Neuron (in vitro differentiated cells): ENCODE measurements around the gene KLHDC4.

ENCODE experiments used
- H2AFZ ChIP-seq: one replicate; pipeline ENCODE4 v1.6.1; 2013; ENCODE audit warnings: low read depth, mild to moderate bottlenecking, inconsistent platforms, low read length, moderate library complexity
- H3K27me3 ChIP-seq: one replicate; pipeline ENCODE4 v1.6.1; 2013; ENCODE audit warnings: low read length; ENCODE audit not compliant: insufficient read depth
- H3K36me3 ChIP-seq: one replicate; pipeline ENCODE4 v1.6.1; 2013; ENCODE audit warnings: low read length; ENCODE audit not compliant: insufficient read depth
- H3K4me1 ChIP-seq: one replicate; pipeline ENCODE4 v1.6.1; 2013; ENCODE audit warnings: low read length; ENCODE audit not compliant: insufficient read depth
- H3K4me3 ChIP-seq: 2 replicates; pipeline ENCODE4 v1.5.1; 2013; ENCODE audit warnings: mild to moderate bottlenecking, low read length, moderate library complexity
- H3K9me3 ChIP-seq: one replicate; pipeline ENCODE4 v1.6.1; 2013; ENCODE audit warnings: low read length

Gene KLHDC4

DNA sequence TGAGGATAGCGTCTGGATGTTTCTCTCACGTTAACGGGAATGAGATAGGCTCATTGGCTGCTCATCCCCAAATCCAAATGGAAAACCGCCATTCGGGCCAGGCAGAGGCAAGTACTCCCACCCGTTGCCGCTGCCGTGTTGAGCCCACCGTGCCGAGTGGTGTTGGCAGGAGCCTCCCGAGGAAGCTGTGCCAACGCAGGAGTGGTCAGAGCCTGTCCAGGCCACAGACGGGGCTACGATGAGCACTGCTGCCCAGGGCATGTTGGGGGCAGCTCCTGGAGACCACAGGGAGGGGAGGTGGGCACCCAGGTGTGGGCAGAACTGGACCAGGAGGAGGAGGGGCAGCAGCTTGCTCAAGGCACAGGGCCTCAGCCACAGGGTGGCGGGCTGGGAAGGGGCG, 72.0 kb downstream of the KLHDC4 start:
- Histone ChIP-seq H3K9me3 (no peaks in the 10 kb centered on the region), H3K36me3 (peaks cover 26% of the 10 kb centered on the region)

DNA sequence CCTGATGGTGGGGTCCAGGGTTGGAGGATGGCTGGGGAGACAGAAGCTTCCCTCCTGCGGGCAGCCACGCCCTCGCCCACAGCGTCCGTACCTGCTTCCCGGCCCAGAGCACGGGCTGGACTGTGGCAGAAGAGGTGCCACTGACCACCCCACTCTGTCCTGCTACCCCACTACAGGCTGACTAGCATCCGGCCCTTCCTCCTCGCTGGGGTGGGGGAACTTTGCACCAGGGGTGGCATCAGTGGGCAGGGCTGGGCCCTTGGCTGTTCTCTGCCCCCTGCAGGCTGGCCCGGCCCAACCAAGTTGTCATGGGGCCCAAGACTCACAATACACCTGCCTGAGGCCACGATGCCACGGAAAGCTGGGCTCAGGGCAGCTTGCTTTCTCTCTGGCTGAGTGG, 73.0 kb downstream of the KLHDC4 start:
- Histone ChIP-seq H3K36me3 (peaks cover 24% of the 10 kb centered on the region), H3K27me3 (no peaks in the 10 kb centered on the region), H2AFZ (no peak overlapping the region), H3K4me3 (no peak overlapping the region), H3K9me3 (no peaks in the 10 kb centered on the region), H3K4me1 (no peaks in the 10 kb centered on the region)

More for the DNA sequence above, 72.0 kb downstream of the KLHDC4 start:
- no peaks in the 10 kb centered on the region for H3K27me3 ChIP-seq
- no peaks in the 10 kb centered on the region for H3K4me1 ChIP-seq
- H2AFZ ChIP-seq = no peak overlapping the region
- no peak overlapping the region for H3K4me3 ChIP-seq

- H3K27me3 ChIP-seq = no peaks in the 10 kb centered on the region
- no peak overlapping the region for H3K4me3 ChIP-seq
- H3K9me3 ChIP-seq = no peaks in the 10 kb centered on the region
- peaks cover 24% of the 10 kb centered on the region for H3K36me3 ChIP-seq
- no peak overlapping the region for H2AFZ ChIP-seq
- no peaks in the 10 kb centered on the region for H3K4me1 ChIP-seq
Observed at GRCh38 chr16:87692176-87692575, 73.6 kb downstream of the KLHDC4 start.

- H3K36me3 ChIP-seq = peaks cover 24% of the 10 kb centered on the region
- H3K27me3 ChIP-seq = no peaks in the 10 kb centered on the region
- no peak overlapping the region for H2AFZ ChIP-seq
- no peaks in the 10 kb centered on the region for H3K9me3 ChIP-seq
- H3K4me1 ChIP-seq = no peaks in the 10 kb centered on the region
- no peak overlapping the region for H3K4me3 ChIP-seq
Observed at GRCh38 chr16:87691686-87692079, 74.1 kb downstream of the KLHDC4 start.

- Histone ChIP-seq H3K36me3 (peaks cover 19% of the 10 kb centered on the region), H3K9me3 (no peaks in the 10 kb centered on the region), H2AFZ (no peak overlapping the region), H3K4me1 (no peaks in the 10 kb centered on the region), H3K4me3 (no peak overlapping the region), H3K27me3 (no peaks in the 10 kb centered on the region)
Observed at GRCh38 chr16:87690911-87691685, 74.7 kb downstream of the KLHDC4 start.

- no peaks in the 10 kb centered on the region for H3K9me3 ChIP-seq
- H2AFZ ChIP-seq = no peak overlapping the region
- H3K4me1 ChIP-seq = no peaks in the 10 kb centered on the region
- H3K27me3 ChIP-seq = no peaks in the 10 kb centered on the region
- no peak overlapping the region for H3K4me3 ChIP-seq
- H3K36me3 ChIP-seq = peaks cover 8% of the 10 kb centered on the region
Observed at GRCh38 chr16:87689956-87690465, 75.8 kb downstream of the KLHDC4 start.

GRCh38 chr16:87688876-87689815, 76.6 kb downstream of the KLHDC4 start:
- no peaks in the 10 kb centered on the region for H3K4me1 ChIP-seq
- no peak overlapping the region for H2AFZ ChIP-seq
- H3K36me3 ChIP-seq = peaks cover 7% of the 10 kb centered on the region
- H3K9me3 ChIP-seq = no peaks in the 10 kb centered on the region
- no peak overlapping the region for H3K4me3 ChIP-seq
- H3K27me3 ChIP-seq = no peaks in the 10 kb centered on the region

DNA sequence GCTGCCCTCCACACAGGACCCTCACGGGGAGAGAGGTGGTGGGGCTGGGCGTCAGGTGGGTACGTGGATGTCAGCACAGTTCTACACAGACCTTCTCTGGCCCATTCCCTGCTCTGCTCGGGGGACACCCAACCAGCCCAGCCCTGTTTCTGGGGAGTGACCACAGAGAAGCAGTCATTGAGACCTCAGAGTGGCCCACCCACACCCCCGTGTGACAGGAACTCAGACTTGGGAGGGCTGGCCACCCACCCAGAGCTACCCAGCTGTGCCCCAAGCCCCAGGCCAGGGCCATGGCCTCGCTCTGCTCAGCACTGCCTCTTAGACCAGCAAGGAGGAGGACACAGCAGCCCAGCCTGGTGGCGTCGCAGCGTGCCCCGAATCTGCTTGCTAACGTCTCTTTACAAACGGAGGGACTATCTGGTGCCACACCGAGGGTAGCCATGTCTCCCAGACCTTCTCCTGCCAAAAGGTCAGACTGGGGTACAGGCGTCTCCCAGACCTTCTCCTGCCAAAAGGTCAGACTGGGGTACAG, 77.7 kb downstream of the KLHDC4 start:
- Histone ChIP-seq H3K4me1 (no peaks in the 10 kb centered on the region), H3K9me3 (no peaks in the 10 kb centered on the region), H3K27me3 (no peaks in the 10 kb centered on the region)

DNA sequence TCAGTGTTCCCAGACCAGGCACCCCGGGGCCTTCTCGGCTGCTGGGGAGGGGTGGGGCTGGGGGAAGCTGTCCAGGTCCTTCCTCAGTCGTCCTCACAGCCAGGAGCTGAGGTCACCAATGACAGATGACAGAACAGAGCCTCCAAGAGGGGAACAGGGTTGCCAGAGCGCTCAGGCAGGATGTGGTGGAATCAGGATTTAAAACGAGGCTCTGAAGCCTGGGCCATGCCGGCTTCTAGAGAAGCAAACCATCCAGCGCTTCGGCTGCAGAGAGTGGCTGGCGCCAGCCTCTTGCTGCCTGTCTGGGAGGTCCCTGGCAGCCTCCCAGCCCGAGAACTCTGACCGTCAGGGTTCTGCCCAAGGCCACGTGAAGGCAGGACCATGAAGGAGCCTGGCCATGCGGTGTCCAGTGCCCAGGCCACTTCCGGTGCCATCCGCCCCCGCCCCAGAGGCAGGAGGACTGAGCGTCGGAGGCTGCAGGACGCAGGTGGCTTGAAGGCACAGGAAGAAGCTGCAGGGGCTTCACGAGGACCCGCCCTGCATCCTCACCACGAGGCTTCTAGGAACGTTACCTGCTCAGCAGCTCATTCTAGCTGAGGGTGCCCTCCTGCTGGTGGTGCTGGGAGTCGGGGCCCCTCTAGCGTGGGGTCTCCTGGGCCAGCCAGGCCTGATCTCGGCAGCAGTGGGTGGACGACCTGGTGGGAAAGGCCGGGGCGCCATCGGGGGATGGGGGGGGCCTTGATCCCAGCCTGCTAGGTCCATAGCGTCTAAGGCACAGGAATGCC, 78.5 kb downstream of the KLHDC4 start:
- H3K4me3 ChIP-seq = no peak overlapping the region
- H2AFZ ChIP-seq = no peak overlapping the region
- peaks cover 3% of the 10 kb centered on the region for H3K36me3 ChIP-seq
- no peaks in the 10 kb centered on the region for H3K27me3 ChIP-seq
- H3K9me3 ChIP-seq = no peaks in the 10 kb centered on the region
- no peaks in the 10 kb centered on the region for H3K4me1 ChIP-seq

More for the DNA sequence above, 77.7 kb downstream of the KLHDC4 start:
- Histone ChIP-seq H3K4me3 (no peak overlapping the region), H2AFZ (no peak overlapping the region), H3K36me3 (peaks cover 3% of the 10 kb centered on the region)

GRCh38 chr16:87686697-87687096, 79.1 kb downstream of the KLHDC4 start:
- Histone ChIP-seq H3K9me3 (no peaks in the 10 kb centered on the region), H3K4me3 (no peak overlapping the region), H2AFZ (no peak overlapping the region), H3K4me1 (no peaks in the 10 kb centered on the region), H3K36me3 (peaks cover 3% of the 10 kb centered on the region), H3K27me3 (no peaks in the 10 kb centered on the region)

DNA sequence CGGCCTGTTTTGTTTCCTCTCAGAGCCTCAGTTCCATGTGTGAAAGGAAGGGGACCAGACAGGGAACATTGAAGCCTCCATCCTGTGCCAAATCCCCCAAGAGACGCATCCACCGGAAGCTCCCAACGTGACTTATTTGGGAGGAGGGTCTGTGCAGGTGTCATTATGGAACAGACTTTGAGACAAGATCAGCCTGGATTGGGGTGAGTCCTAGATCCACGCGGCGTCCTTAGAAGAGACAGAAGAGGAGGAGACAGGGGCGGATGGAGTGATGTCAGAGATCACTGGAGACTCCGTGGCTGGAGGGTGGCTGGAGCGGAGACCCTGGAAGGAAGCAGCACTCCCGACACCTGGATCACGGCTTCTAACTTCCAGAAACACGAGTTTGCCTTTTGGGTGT, 80.0 kb downstream of the KLHDC4 start:
- no peak overlapping the region for H2AFZ ChIP-seq
- H3K4me1 ChIP-seq = no peaks in the 10 kb centered on the region
- H3K4me3 ChIP-seq = no peak overlapping the region
- no peaks in the 10 kb centered on the region for H3K27me3 ChIP-seq
- H3K36me3 ChIP-seq = peaks cover 3% of the 10 kb centered on the region
- H3K9me3 ChIP-seq = no peaks in the 10 kb centered on the region

DNA sequence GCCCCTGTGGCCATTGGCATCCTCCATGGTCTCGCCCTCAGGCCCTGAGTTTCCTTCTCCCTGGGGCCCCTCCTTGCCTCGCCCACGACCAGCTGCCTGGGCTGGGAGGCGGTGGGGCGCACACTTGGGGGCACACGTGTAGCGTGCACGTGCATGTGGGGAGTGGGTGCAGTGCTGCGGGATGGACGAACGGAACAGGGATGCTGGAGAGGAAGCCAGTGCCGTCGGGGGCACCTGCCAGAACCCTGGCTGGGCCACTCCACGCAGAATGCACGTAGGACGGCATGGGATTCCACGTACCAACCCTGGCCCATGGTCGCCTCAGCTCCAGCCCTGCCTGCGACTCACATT, 80.4 kb downstream of the KLHDC4 start:
- no peaks in the 10 kb centered on the region for H3K36me3 ChIP-seq
- no peak overlapping the region for H2AFZ ChIP-seq
- H3K9me3 ChIP-seq = no peaks in the 10 kb centered on the region
- no peaks in the 10 kb centered on the region for H3K4me1 ChIP-seq
- no peaks in the 10 kb centered on the region for H3K27me3 ChIP-seq
- no peak overlapping the region for H3K4me3 ChIP-seq
